H1 (cell line): ENCODE results near the gene COX17.
A peak's percentile ranks its signal among the peaks of the same experiment; 100 is the strongest.

Experiments used
- CEBPB ChIP-seq: IDR thresholded peaks from 2 replicates; pipeline ENCODE4 v1.6.1; 2012; ENCODE audit warnings: low read depth, low read length
- EP300 ChIP-seq, 2 experiments: IDR thresholded peaks; 1 replicate in 1 of 2; 2 replicates in 1 of 2; pipeline ENCODE4 v1.6.1; 2011 to 2012; ENCODE audit warnings: low read depth in 2 of 2, low read length in 2 of 2, mild to moderate bottlenecking in 2 of 2, borderline replicate concordance in 1 of 2, inconsistent platforms in 1 of 2, moderate library complexity in 1 of 2
- POLR2A ChIP-seq, 2 experiments: IDR thresholded peaks; 1 replicate in 1 of 2; 2 replicates in 1 of 2; pipeline ENCODE4 v1.6.1; 2011; ENCODE audit warnings: low read depth in 2 of 2, low read length in 2 of 2, mild to moderate bottlenecking in 2 of 2; ENCODE audit errors: control extremely low read depth in 1 of 2
- POLR2AphosphoS5 ChIP-seq: IDR thresholded peaks from 2 replicates; pipeline ENCODE4 v1.6.1; 2011; ENCODE audit warnings: low read depth, low read length
- RAD21 ChIP-seq, 2 experiments: IDR thresholded peaks in 1 of 2; conservative IDR thresholded peaks in 1 of 2; 2 replicates each; pipeline ENCODE4 v1.6.1; 2011; ENCODE audit warnings: low read depth in 2 of 2, low read length in 2 of 2, improper control_type of control experiment in 1 of 2, inconsistent platforms in 1 of 2, mild to moderate bottlenecking in 1 of 2, moderate library complexity in 1 of 2
- RFX5 ChIP-seq: IDR thresholded peaks from 2 replicates; pipeline ENCODE4 v1.6.1; 2011; ENCODE audit warnings: low read depth, low read length, improper control_type of control experiment, borderline replicate concordance
- SUZ12 ChIP-seq: fragments of 200-600 bp; sonication (generic); IDR thresholded peaks from 2 replicates; pipeline ENCODE4 v1.6.1; 2012; ENCODE audit warnings: mild to moderate bottlenecking, inconsistent platforms, low read length, moderate library complexity, mixed read lengths
- TCF12 ChIP-seq: IDR thresholded peaks from 2 replicates; pipeline ENCODE4 v1.6.1; 2011; ENCODE audit warnings: low read depth, mild to moderate bottlenecking, low read length
- TF ChIP-seq, protein P1 (sequence below): IDR thresholded peaks from 2 replicates; pipeline ENCODE4 v1.6.1; 2011; ENCODE audit warnings: low read depth, mild to moderate bottlenecking, low read length; ENCODE audit not compliant: insufficient read depth
- TF ChIP-seq, protein P2 (sequence below), 3 experiments: IDR thresholded peaks; 1 replicate in 2 of 3; 2 replicates in 1 of 3; pipeline versions ENCODE4 v1.5.1 to v1.6.1; 2011; ENCODE audit warnings: low read length in 3 of 3, mild to moderate bottlenecking in 3 of 3, inconsistent platforms in 2 of 3, low read depth in 1 of 3, moderate library complexity in 1 of 3; ENCODE audit not compliant: insufficient read depth in 1 of 3; ENCODE audit errors: control extremely low read depth in 1 of 3

DNA sequence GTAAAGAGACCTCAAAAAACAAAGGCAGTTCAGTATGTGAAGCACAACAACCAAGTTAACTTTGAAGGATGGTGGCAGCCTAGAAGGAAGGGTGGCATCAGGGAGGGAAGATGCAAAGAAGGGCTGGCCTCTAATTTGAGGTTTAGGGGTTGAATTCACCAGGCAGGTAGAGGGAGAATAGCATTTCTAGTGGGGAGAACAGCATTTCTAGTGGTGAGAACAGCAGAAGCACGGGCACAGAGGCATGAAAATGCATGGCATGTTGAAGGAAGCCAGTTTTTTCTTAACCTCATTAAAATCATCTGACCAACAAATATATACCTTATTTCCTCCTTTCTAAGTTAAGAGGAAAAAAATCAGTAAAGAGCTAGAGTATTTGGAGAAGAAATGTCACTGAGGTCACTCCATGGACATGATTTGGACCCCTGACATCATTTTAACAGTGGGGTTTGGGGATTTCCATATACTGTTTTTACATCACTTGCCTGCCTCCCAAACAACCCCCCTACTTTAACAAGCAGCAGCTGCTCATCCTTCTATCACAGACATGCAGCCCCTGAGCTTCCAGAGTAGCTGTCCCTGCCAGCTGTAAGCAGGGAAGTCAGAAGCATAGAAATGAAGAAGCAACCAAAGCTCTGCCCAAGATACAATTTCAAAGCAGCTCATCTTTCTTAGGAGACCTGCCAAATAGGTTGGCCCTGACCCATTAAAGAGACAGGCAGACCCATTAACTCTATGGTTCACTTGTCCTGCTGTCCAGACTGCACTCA lies 14.4 kb downstream of the COX17 start:
- TF ChIP-seq SUZ12 (no peak), POLR2A (IDR thresholded peaks at IDR 0.05; ENCODE audit: control extremely low read depth in 1 of 2, low read depth in 2 of 2, low read length in 2 of 2) (no peak), RAD21 (IDR thresholded peaks at IDR 0.05 in 1 of 2, conservative IDR thresholded peaks at IDR 0.05 in 1 of 2; ENCODE audit: low read depth in 2 of 2, low read length in 2 of 2) (peak; percentile 2 to 7; a peak in 1 of 4 replicates), TCF12 (no peak), POLR2AphosphoS5 (no peak), EP300 (IDR thresholded peaks at IDR 0.05; ENCODE audit: borderline replicate concordance in 1 of 2, low read depth in 2 of 2, low read length in 2 of 2) (no peak), CEBPB (no peak), RFX5 (no peak)
- TF ChIP-seq, protein P1, sequence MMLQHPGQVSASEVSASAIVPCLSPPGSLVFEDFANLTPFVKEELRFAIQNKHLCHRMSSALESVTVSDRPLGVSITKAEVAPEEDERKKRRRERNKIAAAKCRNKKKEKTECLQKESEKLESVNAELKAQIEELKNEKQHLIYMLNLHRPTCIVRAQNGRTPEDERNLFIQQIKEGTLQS, result no peak
- TF ChIP-seq, protein P2, sequence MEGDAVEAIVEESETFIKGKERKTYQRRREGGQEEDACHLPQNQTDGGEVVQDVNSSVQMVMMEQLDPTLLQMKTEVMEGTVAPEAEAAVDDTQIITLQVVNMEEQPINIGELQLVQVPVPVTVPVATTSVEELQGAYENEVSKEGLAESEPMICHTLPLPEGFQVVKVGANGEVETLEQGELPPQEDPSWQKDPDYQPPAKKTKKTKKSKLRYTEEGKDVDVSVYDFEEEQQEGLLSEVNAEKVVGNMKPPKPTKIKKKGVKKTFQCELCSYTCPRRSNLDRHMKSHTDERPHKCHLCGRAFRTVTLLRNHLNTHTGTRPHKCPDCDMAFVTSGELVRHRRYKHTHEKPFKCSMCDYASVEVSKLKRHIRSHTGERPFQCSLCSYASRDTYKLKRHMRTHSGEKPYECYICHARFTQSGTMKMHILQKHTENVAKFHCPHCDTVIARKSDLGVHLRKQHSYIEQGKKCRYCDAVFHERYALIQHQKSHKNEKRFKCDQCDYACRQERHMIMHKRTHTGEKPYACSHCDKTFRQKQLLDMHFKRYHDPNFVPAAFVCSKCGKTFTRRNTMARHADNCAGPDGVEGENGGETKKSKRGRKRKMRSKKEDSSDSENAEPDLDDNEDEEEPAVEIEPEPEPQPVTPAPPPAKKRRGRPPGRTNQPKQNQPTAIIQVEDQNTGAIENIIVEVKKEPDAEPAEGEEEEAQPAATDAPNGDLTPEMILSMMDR (IDR thresholded peaks at IDR 0.05; ENCODE audit: control extremely low read depth in 1 of 3, insufficient read depth in 1 of 3, low read depth in 1 of 3, low read length in 3 of 3), result peak in 1 of 3 experiments; percentile 30; a peak in 1 of 4 replicates
